K562 (cell line): ENCODE data around the gene GRAMD4. TPM values are rescaled to one million over a fixed set of nuclear protein-coding genes. Genes with fewer than 3 reads are reported as not detected.

ENCODE experiments used
- ATAC-seq: fragments of 200-7000 bp; cut with Tn5 transposase; 3 replicates; pipeline ENCODE4 v1.9.1; 2020; ENCODE audit warnings: moderate library complexity
- BruUV-seq: library from RNA; stranded (reverse); fragments of 400-500 nt; replicated peaks from 2 replicates; lab custom pipeline; 2021; lab: Mats Ljungman, UMichigan
- CTCF ChIA-PET: fragments of 300-600 bp; formaldehyde crosslinking; extraction: SDS; loops from one replicate; lab custom pipeline; 2021; ENCODE audit warnings: low intra/inter-chr PET ratio; lab: Yijun Ruan, JAX
- POLR2A ChIA-PET: fragments of 300-600, 350-650 bp; sonication (Branson Sonifier 250); formaldehyde crosslinking; extraction: SDS; loops from one replicate; lab custom pipeline; 2021; ENCODE audit warnings: antibody characterized with exemption, inconsistent platforms; lab: Yijun Ruan, JAX
- DNase-seq, 4 experiments: peaks; one replicate each; pipeline versions ENCODE4 v3.0.0 to v3.0.0-alpha.2; 2011 to 2018; ENCODE audit warnings: low spot score in 3 of 4, mixed read lengths in 3 of 4; ENCODE audit errors: extremely low read depth in 1 of 4
- FAIRE-seq: peaks from 2 replicates; lab custom pipeline; 2011; peaks lifted over from hg19 to GRCh38; lab: Jason Lieb, UNC
- H2AFZ ChIP-seq: 2 replicates; pipeline ENCODE4 v1.6.0; 2011; ENCODE audit warnings: low read depth, low read length, control low read depth, inconsistent platforms
- H3K27ac ChIP-seq: fragments of 200-600 bp; 3 replicates; pipeline ENCODE4 v1.8.0; 2011; ENCODE audit warnings: low read depth, mild to moderate bottlenecking, control low read depth, inconsistent platforms, low read length, moderate library complexity, mixed read lengths; ENCODE audit errors: extremely low read depth
- H3K27me3 ChIP-seq, 2 experiments: fragments of 300-600 bp in 1 of 2; 2 replicates in 1 of 2; 3 replicates in 1 of 2; pipeline versions ENCODE4 v1.6.0 to v1.8.0; 2011; ENCODE audit warnings: inconsistent platforms in 2 of 2, low read length in 2 of 2, mild to moderate bottlenecking in 1 of 2, mixed read lengths in 1 of 2, moderate library complexity in 1 of 2; ENCODE audit not compliant: control insufficient read depth in 2 of 2, insufficient read depth in 2 of 2
- H3K36me3 ChIP-seq: fragments of 300-600 bp; 3 replicates; pipeline ENCODE4 v1.8.0; 2011; ENCODE audit warnings: mild to moderate bottlenecking, low read length, inconsistent platforms; ENCODE audit not compliant: control insufficient read depth, insufficient read depth
- H3K4me1 ChIP-seq, 2 experiments: fragments of 200-600 bp in 1 of 2; replicated peaks in 1 of 2; 2 replicates in 1 of 2; 3 replicates in 1 of 2; pipeline versions ENCODE4 v1.5.1 to v1.8.0; 2011; ENCODE audit warnings: inconsistent platforms in 2 of 2, low read length in 2 of 2, mild to moderate bottlenecking in 1 of 2, mixed read lengths in 1 of 2, moderate library complexity in 1 of 2; ENCODE audit not compliant: control insufficient read depth in 2 of 2, insufficient read depth in 2 of 2
- H3K4me2 ChIP-seq: 2 replicates; pipeline ENCODE4 v1.6.1; 2011; ENCODE audit warnings: low read length, control low read depth, inconsistent platforms, mixed read lengths; ENCODE audit not compliant: insufficient read depth
- H3K4me3 ChIP-seq: fragments of 200-600 bp; sonication (generic), shearing (Covaris generic); 2 replicates; pipeline ENCODE4 v1.5.1; 2016; ENCODE audit warnings: control low read depth, inconsistent platforms
- H3K79me2 ChIP-seq: fragments of 200-600 bp; 3 replicates; pipeline ENCODE4 v1.8.0; 2011; ENCODE audit warnings: low read length, inconsistent platforms; ENCODE audit not compliant: control insufficient read depth, insufficient read depth
- H3K9ac ChIP-seq, 2 experiments: 2 replicates each; pipeline versions ENCODE4 v1.6.0 to v1.6.1; 2011; ENCODE audit warnings: low read depth in 2 of 2, low read length in 2 of 2, control low read depth in 1 of 2, inconsistent platforms in 1 of 2, mild to moderate bottlenecking in 1 of 2, mixed read lengths in 1 of 2; ENCODE audit not compliant: insufficient read depth in 1 of 2
- H3K9me1 ChIP-seq: one replicate; pipeline ENCODE4 v1.6.0; 2011; ENCODE audit warnings: inconsistent platforms, mild to moderate bottlenecking, low read length, moderate library complexity; ENCODE audit not compliant: control insufficient read depth, insufficient read depth
- H3K9me3 ChIP-seq: replicated peaks from 2 replicates; pipeline ENCODE4 v1.5.1; 2011; ENCODE audit warnings: low read depth, low read length, inconsistent platforms; ENCODE audit not compliant: control insufficient read depth, insufficient read depth
- H4K20me1 ChIP-seq: replicated peaks from 2 replicates; pipeline ENCODE4 v1.6.1; 2011; ENCODE audit warnings: low read length, inconsistent platforms, mixed read lengths; ENCODE audit not compliant: control insufficient read depth, insufficient read depth
- BCL6 ChIP-seq: fragments of 250-450 bp; sonication (Bioruptor Pico); IDR thresholded peaks from 2 replicates; pipeline ENCODE4 v1.4.0; 2020
- DPF2 ChIP-seq: fragments of 450-650 bp; IDR thresholded peaks from 2 replicates; pipeline ENCODE4 v1.6.1; 2016
- GATAD2A ChIP-seq: fragments of 450-650 bp; IDR thresholded peaks from 2 replicates; pipeline ENCODE4 v1.6.1; 2017
- KLF10 ChIP-seq: fragments of 250-450 bp; sonication (Bioruptor Pico); IDR thresholded peaks from 2 replicates; pipeline ENCODE4 v1.6.1; 2021; ENCODE audit warnings: matching md5 sums
- SREBF2 ChIP-seq: sonication (generic); formaldehyde crosslinking; IDR thresholded peaks from 2 replicates; pipeline ENCODE4 v1.4.0; 2020; ENCODE audit warnings: mild to moderate bottlenecking, missing genetic modification reagents
- ZBTB1 ChIP-seq: sonication (generic); formaldehyde crosslinking; IDR thresholded peaks from 2 replicates; pipeline ENCODE4 v1.8.1; 2023; ENCODE audit warnings: missing genetic modification reagents, low read depth, mild to moderate bottlenecking, borderline replicate concordance
- WGBS: fragments of 100-300 bp; shearing (Covaris generic); methylation state at CpG from one replicate; pipeline ENCODE4 v1.1.6; 2016; ENCODE audit warnings: low coverage, mixed read lengths; ENCODE audit not compliant: insufficient coverage; ENCODE audit errors: missing lambda C conversion rate; 5-methylcytosine and 5-hydroxymethylcytosine counted together
- in situ Hi-C: fragments of 300-500 bp; cut with MboI; formaldehyde crosslinking; loops from 4 replicates; pipeline ENCODE4 v1.15.0; 2018; ENCODE audit warnings: inconsistent platforms, mixed read lengths
- intact Hi-C: fragments of 100-400 bp; cut with micrococcal nuclease; formaldehyde crosslinking; loops from 2 replicates; pipeline ENCODE4 v1.14.2; 2022
- polyA plus RNA-seq, 8 experiments: library from polyadenylated mRNA; depleted of rRNA in 4 of 8; stranded (reverse) in 5 of 8; unstranded in 3 of 8; fragments of >200 nt; fragmentation: Nextera tagmentation in 2 of 8; fragmentation: Illumina TruSeq in 1 of 8; extraction: Ambion mirVana in 2 of 8; extraction: Trizol in 1 of 8; gene quantifications; 2 replicates each; pipeline versions ENCODE4 v1.2.1 to v1.2.3, GENCODE V29; 2011 to 2014; ENCODE audit warnings: inconsistent platforms in 1 of 8, missing spikeins in 1 of 8
- total RNA-seq, 7 experiments: library from RNA; depleted of rRNA in 6 of 7; stranded (reverse); fragments of >200 nt in 6 of 7; fragmentation: Illumina TruSeq in 2 of 7; extraction: Trizol in 2 of 7; gene quantifications; 2 replicates each; pipeline versions ENCODE4 v1.2.1 to v1.2.3, GENCODE V29; 2011 to 2021; ENCODE audit warnings: low replicate concordance in 1 of 7
- TF ChIP-seq, protein P1 (sequence below): fragments of 450-650 bp; IDR thresholded peaks from 2 replicates; pipeline ENCODE4 v1.6.1; 2016; ENCODE audit warnings: mild to moderate bottlenecking, moderate library complexity

GRAMD4 gene
- total and polyA plus RNA-seq, 9 of the 15 experiments (the other 6 are each of a cell fraction or from before 2014, with no cell fraction given) = 0.18 to 44.8 (median 18.6) TPM

DNA sequence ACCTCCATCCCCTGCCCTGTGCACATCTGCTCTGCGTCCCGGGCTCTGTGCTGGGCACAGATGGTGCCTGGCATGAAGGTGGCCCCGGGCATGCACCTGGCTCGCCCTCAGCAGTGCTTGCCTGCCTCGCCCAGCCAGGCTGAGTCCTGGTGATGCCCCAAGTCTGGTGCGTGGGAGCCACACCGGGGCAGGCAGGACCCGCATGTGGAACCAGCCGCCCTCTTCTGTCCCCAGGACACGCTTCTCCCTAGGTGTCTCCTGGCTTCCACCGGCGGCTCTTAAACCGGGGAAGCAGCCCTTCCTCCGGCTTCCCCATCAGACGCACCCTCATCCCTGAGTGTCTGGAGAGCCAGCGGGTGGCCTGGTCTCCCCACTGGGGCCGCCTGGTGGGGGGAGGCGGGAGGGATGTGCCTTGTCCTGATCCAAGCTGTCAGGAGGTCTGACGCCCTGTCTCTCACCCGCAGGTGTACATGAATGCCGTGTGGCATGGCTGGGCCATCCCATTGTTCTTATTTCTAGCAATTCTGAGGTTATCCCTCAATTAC lies 45.0 kb downstream of the GRAMD4 start:
- H3K27ac ChIP-seq = no peak overlapping the region
- H4K20me1 ChIP-seq = no peaks in the 10 kb centered on the region
- BruUV-seq = no TSS peak
- no peak for FAIRE-seq
- no peaks in the 10 kb centered on the region for H3K9me3 ChIP-seq
- DNase-seq = no peak
- 78% methylated on average over 10 of the region's 21 CpGs for WGBS
- no peak for ATAC-seq
- no peak overlapping the region for H3K4me3 ChIP-seq
- no peak overlapping the region for H2AFZ ChIP-seq
- peaks cover 46% of the 10 kb centered on the region; the same call in 1 of the 3 replicates for H3K36me3 ChIP-seq
- H3K4me1 ChIP-seq = peaks cover 0 to 40% of the 10 kb centered on the region in 2 experiments; a peak in 3 of 5 replicates
- no peaks in the 10 kb centered on the region for H3K27me3 ChIP-seq
- intact Hi-C loops = no loop called here
- peaks cover 2% of the 10 kb centered on the region for H3K9me1 ChIP-seq
- ChIA-PET POLR2A (no interaction called here), CTCF (no interaction called here)
- in situ Hi-C loops = no loop called here
- H3K4me2 ChIP-seq = no peak overlapping the region
- H3K9ac ChIP-seq = no peak overlapping the region
- no peak for TF ChIP-seq ZBTB1 (CRISPR knock-in tag)
- TF ChIP-seq GATAD2A = no peak
- no peak for TF ChIP-seq SREBF2 (CRISPR knock-in tag)
- no peak for TF ChIP-seq KLF10 (CRISPR knock-in tag)
- TF ChIP-seq BCL6 = no peak
- TF ChIP-seq, protein P1, sequence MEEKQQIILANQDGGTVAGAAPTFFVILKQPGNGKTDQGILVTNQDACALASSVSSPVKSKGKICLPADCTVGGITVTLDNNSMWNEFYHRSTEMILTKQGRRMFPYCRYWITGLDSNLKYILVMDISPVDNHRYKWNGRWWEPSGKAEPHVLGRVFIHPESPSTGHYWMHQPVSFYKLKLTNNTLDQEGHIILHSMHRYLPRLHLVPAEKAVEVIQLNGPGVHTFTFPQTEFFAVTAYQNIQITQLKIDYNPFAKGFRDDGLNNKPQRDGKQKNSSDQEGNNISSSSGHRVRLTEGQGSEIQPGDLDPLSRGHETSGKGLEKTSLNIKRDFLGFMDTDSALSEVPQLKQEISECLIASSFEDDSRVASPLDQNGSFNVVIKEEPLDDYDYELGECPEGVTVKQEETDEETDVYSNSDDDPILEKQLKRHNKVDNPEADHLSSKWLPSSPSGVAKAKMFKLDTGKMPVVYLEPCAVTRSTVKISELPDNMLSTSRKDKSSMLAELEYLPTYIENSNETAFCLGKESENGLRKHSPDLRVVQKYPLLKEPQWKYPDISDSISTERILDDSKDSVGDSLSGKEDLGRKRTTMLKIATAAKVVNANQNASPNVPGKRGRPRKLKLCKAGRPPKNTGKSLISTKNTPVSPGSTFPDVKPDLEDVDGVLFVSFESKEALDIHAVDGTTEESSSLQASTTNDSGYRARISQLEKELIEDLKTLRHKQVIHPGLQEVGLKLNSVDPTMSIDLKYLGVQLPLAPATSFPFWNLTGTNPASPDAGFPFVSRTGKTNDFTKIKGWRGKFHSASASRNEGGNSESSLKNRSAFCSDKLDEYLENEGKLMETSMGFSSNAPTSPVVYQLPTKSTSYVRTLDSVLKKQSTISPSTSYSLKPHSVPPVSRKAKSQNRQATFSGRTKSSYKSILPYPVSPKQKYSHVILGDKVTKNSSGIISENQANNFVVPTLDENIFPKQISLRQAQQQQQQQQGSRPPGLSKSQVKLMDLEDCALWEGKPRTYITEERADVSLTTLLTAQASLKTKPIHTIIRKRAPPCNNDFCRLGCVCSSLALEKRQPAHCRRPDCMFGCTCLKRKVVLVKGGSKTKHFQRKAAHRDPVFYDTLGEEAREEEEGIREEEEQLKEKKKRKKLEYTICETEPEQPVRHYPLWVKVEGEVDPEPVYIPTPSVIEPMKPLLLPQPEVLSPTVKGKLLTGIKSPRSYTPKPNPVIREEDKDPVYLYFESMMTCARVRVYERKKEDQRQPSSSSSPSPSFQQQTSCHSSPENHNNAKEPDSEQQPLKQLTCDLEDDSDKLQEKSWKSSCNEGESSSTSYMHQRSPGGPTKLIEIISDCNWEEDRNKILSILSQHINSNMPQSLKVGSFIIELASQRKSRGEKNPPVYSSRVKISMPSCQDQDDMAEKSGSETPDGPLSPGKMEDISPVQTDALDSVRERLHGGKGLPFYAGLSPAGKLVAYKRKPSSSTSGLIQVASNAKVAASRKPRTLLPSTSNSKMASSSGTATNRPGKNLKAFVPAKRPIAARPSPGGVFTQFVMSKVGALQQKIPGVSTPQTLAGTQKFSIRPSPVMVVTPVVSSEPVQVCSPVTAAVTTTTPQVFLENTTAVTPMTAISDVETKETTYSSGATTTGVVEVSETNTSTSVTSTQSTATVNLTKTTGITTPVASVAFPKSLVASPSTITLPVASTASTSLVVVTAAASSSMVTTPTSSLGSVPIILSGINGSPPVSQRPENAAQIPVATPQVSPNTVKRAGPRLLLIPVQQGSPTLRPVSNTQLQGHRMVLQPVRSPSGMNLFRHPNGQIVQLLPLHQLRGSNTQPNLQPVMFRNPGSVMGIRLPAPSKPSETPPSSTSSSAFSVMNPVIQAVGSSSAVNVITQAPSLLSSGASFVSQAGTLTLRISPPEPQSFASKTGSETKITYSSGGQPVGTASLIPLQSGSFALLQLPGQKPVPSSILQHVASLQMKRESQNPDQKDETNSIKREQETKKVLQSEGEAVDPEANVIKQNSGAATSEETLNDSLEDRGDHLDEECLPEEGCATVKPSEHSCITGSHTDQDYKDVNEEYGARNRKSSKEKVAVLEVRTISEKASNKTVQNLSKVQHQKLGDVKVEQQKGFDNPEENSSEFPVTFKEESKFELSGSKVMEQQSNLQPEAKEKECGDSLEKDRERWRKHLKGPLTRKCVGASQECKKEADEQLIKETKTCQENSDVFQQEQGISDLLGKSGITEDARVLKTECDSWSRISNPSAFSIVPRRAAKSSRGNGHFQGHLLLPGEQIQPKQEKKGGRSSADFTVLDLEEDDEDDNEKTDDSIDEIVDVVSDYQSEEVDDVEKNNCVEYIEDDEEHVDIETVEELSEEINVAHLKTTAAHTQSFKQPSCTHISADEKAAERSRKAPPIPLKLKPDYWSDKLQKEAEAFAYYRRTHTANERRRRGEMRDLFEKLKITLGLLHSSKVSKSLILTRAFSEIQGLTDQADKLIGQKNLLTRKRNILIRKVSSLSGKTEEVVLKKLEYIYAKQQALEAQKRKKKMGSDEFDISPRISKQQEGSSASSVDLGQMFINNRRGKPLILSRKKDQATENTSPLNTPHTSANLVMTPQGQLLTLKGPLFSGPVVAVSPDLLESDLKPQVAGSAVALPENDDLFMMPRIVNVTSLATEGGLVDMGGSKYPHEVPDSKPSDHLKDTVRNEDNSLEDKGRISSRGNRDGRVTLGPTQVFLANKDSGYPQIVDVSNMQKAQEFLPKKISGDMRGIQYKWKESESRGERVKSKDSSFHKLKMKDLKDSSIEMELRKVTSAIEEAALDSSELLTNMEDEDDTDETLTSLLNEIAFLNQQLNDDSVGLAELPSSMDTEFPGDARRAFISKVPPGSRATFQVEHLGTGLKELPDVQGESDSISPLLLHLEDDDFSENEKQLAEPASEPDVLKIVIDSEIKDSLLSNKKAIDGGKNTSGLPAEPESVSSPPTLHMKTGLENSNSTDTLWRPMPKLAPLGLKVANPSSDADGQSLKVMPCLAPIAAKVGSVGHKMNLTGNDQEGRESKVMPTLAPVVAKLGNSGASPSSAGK = no peak
- no peak for TF ChIP-seq DPF2
- TF ChIP-seq, all 486 proteins: peak for 0
- H3K79me2 ChIP-seq = no peaks in the 10 kb centered on the region; the same call in 2 of the 3 replicates
